Nephron progenitor cell (in vitro differentiated cells): ENCODE data around the gene PLVAP.

Source experiments
- DNase-seq: peaks from one replicate; pipeline ENCODE4 v3.0.0; 2021
- H3K27ac Mint-ChIP-seq: 2 replicates; pipeline ENCODE4 v1.8.0; 2021; ENCODE audit warnings: mild to moderate bottlenecking, moderate library complexity, mixed read lengths
- H3K27me3 Mint-ChIP-seq: 2 replicates; pipeline ENCODE4 v1.8.0; 2021; ENCODE audit warnings: mild to moderate bottlenecking, low read depth, mixed read lengths; ENCODE audit not compliant: poor library complexity
- H3K36me3 Mint-ChIP-seq: 2 replicates; pipeline ENCODE4 v1.8.0; 2021; ENCODE audit warnings: low read depth, mixed read lengths
- H3K4me1 Mint-ChIP-seq: 2 replicates; pipeline ENCODE4 v1.8.0; 2021; ENCODE audit warnings: mixed read lengths
- H3K4me3 Mint-ChIP-seq: 2 replicates; pipeline ENCODE4 v1.8.0; 2021; ENCODE audit warnings: mild to moderate bottlenecking, moderate library complexity, mixed read lengths
- H3K9me3 Mint-ChIP-seq: 2 replicates; pipeline ENCODE4 v1.8.0; 2021; ENCODE audit warnings: mild to moderate bottlenecking, moderate library complexity, mixed read lengths
- TF ChIP-seq, protein P1 (sequence below): fragments of 200-600 bp; sonication (generic); IDR thresholded peaks from 2 replicates; pipeline ENCODE4 v1.5.0; 2021; ENCODE audit warnings: antibody characterized with exemption

The PLVAP gene

DNA sequence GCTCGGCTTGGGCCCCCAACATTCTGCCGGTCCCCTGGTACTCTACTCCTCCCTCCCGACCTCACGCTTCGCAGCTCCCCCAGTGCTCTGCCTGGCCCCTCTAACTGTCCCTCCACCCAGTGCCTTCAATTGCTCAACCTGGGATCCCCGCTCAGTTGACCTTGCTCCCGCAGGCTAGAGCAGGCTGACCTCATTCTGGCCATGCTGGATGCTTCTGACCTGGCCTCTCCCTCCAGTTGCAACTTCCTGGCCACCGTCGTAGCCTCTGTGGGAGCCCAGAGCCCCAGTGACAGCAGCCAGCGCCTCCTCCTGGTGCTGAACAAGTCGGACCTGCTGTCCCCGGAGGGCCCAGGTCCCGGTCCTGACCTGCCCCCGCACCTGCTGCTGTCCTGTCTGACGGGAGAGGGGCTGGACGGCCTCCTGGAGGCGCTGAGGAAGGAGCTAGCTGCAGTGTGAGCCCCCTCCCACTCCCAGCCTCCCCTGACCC, 36.2 kb downstream of the PLVAP start:
- DNase-seq, result no peak
- Mint-ChIP-seq H3K27ac (no peak overlapping the region), H3K4me1 (peaks cover 40% of the 10 kb centered on the region), H3K4me3 (no peak overlapping the region), H3K9me3 (no peaks in the 10 kb centered on the region), H3K27me3 (peaks cover 3% of the 10 kb centered on the region), H3K36me3 (peaks cover 6% of the 10 kb centered on the region)
- TF ChIP-seq, protein P1, sequence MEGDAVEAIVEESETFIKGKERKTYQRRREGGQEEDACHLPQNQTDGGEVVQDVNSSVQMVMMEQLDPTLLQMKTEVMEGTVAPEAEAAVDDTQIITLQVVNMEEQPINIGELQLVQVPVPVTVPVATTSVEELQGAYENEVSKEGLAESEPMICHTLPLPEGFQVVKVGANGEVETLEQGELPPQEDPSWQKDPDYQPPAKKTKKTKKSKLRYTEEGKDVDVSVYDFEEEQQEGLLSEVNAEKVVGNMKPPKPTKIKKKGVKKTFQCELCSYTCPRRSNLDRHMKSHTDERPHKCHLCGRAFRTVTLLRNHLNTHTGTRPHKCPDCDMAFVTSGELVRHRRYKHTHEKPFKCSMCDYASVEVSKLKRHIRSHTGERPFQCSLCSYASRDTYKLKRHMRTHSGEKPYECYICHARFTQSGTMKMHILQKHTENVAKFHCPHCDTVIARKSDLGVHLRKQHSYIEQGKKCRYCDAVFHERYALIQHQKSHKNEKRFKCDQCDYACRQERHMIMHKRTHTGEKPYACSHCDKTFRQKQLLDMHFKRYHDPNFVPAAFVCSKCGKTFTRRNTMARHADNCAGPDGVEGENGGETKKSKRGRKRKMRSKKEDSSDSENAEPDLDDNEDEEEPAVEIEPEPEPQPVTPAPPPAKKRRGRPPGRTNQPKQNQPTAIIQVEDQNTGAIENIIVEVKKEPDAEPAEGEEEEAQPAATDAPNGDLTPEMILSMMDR, result no peak

DNA sequence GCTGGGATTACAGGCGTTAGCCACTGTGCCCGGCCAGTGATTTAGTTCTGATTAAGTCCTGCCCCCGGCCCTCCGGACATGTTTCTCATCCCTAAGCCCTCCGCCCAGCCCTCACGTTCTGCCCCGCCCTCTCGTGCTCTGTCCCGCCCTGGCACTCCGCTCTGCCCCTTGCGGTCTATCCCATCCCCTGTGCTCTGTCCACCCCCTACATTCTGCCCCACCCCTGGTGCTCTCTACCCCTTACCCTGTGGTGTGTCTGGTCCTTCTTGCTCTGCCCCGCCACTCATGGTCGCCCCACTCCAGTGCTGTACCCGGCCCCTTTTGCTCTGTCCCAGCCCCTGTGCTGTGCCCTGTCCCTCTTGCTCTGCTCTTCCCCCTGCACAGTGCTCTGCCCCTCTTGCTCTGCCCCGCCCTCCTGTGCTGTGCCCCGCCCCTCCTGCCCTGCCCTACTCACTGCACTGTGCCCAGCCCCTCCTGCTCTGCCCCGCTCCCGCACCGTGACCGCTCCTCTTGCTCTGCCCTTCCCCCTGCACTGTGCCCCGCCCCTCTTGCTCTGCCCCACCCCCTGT, 36.8 kb downstream of the PLVAP start:
- no peaks in the 10 kb centered on the region for H3K9me3 Mint-ChIP-seq
- DNase-seq, result peak; percentile 54
- TF ChIP-seq, protein P1, result no peak
- H3K36me3 Mint-ChIP-seq, result peaks cover 6% of the 10 kb centered on the region
- H3K27me3 Mint-ChIP-seq, result peaks cover 3% of the 10 kb centered on the region
- H3K27ac Mint-ChIP-seq, result no peak overlapping the region
- peak overlapping the region; percentile 38 for H3K4me3 Mint-ChIP-seq
- H3K4me1 Mint-ChIP-seq, result peaks cover 40% of the 10 kb centered on the region

DNA sequence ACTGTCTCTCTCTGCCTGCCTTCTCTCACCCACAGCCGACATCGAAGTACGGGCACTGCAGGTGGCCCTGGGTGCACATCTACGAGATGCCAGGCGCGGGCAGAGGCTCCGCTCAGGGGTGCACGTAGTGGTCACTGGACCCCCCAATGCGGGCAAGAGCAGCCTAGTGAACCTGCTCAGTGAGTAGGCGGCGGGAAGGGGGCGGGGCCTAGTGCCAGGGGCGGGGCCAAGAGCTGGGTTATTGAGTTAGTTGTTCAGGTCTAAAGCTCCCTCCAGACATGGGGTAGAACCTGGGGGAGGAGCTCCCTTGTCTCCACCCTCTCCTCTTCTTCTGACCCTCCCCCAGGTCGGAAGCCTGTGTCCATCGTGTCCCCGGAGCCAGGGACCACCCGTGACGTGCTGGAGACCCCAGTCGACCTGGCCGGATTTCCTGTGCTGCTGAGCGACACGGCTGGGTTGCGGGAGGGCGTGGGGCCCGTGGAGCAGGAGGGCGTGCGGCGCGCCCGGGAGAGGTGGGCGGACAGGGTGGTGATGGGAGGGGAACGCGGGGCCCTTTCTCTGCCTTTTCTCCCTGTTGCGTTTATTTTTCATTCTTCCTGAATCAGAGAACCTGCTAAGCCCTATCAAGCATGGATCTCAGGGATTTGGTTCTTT, 37.9 kb downstream of the PLVAP start:
- Mint-ChIP-seq H3K4me1 (peaks cover 48% of the 10 kb centered on the region), H3K27ac (no peak overlapping the region), H3K9me3 (no peaks in the 10 kb centered on the region), H3K4me3 (peak overlapping the region; percentile 96), H3K36me3 (peaks cover 6% of the 10 kb centered on the region), H3K27me3 (peaks cover 3% of the 10 kb centered on the region)
- TF ChIP-seq, protein P1, result no peak
- DNase-seq, result peak; percentile 43

DNA sequence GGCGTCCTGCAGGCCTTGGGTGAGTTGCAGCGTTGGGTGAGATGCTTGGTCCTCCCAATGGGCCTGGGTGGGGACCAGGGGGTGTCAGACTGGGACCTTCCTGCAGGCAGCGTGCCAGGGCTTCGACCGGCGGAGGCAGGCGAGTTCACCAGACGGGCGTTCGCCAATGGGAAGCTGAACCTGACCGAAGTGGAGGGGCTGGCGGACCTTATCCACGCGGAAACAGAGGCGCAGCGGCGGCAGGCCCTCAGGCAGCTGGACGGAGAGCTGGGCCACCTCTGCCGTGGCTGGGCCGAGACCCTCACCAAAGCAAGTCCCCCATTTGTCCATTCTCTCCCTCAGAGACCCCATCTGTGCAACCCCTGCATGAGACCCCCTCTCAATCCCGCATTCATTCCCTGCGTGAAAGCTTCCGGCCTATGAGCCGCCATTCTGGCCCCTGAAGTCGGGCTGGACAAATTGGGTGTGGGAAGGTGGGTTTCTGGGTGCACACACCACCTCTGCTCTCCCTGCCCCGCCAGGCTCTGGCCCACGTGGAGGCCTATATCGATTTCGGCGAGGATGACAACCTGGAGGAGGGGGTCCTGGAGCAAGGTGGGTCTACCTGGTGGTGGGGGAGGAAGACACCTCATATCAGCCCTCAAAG, 38.6 kb downstream of the PLVAP start:
- Mint-ChIP-seq H3K4me3 (peak overlapping the region; percentile 96), H3K4me1 (peaks cover 53% of the 10 kb centered on the region), H3K27me3 (peaks cover 3% of the 10 kb centered on the region), H3K9me3 (no peaks in the 10 kb centered on the region), H3K36me3 (peaks cover 6% of the 10 kb centered on the region), H3K27ac (no peak overlapping the region)
- DNase-seq, result no peak
- TF ChIP-seq, protein P1, result no peak

DNA sequence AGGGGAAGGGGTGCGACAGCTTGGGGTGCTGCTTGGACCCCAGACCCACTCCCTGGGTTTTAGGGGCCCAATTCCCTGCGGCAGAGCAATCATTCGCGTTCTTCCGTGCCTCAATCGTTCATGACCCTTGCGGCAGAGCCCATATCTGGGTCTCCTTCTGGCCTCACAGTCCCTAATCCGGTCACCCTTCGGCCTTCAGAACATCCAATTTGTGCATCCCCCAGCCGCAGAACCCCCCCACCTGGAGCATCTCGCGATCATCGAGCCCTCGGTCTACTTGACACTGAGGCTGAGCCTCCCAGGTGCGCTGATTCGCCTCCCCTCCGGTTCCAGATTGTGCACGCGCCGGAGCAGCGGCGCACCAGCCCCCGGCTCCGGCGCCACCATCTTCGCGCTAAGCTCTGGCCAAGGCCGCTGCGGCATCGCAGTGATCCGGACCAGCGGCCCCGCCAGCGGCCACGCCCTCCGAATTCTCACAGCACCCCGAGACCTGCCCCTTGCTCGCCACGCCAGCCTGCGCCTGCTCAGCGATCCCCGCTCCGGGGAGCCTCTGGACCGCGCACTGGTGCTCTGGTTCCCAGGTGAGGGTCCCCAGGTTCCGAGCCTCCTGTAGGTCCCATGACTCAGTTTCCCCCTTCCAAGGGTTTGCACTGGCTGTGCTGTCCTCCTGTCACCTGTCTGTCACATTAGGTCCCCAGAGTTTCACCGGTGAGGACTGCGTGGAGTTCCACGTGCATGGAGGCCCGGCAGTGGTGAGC, 39.3 kb downstream of the PLVAP start:
- H3K9me3 Mint-ChIP-seq, result no peaks in the 10 kb centered on the region
- peaks cover 56% of the 10 kb centered on the region for H3K4me1 Mint-ChIP-seq
- peak overlapping the region; percentile 96 for H3K4me3 Mint-ChIP-seq
- DNase-seq, result peak; percentile 53
- H3K27me3 Mint-ChIP-seq, result peaks cover 7% of the 10 kb centered on the region
- TF ChIP-seq, protein P1, result no peak
- H3K27ac Mint-ChIP-seq, result no peak overlapping the region
- H3K36me3 Mint-ChIP-seq, result peaks cover 9% of the 10 kb centered on the region
